Measurements from ENCODE around the gene VGLL4.
A peak's percentile ranks its signal among the peaks of the same experiment; 100 is the strongest.

Gene VGLL4

GRCh38 chr3:11668243-11669235, 24.8 kb upstream of the VGLL4 start:
- no peak for TF ChIP-seq EP300 (IDR thresholded peaks at IDR 0.05; ENCODE audit: borderline replicate concordance)
- no peak for TF ChIP-seq RAD21 (IDR thresholded peaks at IDR 0.05; ENCODE audit: low read depth)
- no peak for TF ChIP-seq CREB1 (IDR thresholded peaks at IDR 0.05; ENCODE audit: low read depth)
- TF ChIP-seq TAF1 (IDR thresholded peaks at IDR 0.05; ENCODE audit: low read depth) = no peak

GRCh38 chr3:11665331-11665730, 21.6 kb upstream of the VGLL4 start:
- TF ChIP-seq EP300 (IDR thresholded peaks at IDR 0.05; ENCODE audit: borderline replicate concordance) (no peak), REST (IDR thresholded peaks at IDR 0.05; ENCODE audit: low read depth) (no peak), MAX (IDR thresholded peaks at IDR 0.05) (no peak), TAF1 (IDR thresholded peaks at IDR 0.05; ENCODE audit: low read depth) (no peak), TCF12 (IDR thresholded peaks at IDR 0.05; ENCODE audit: low read depth) (no peak), CREB1 (IDR thresholded peaks at IDR 0.05; ENCODE audit: low read depth) (no peak), YY1 (IDR thresholded peaks at IDR 0.05; ENCODE audit: low read depth) (no peak), USF1 (IDR thresholded peaks at IDR 0.05) (no peak), CEBPB (IDR thresholded peaks at IDR 0.05) (no peak), ZBTB7A (IDR thresholded peaks at IDR 0.05; ENCODE audit: low read depth) (no peak), TEAD4 (IDR thresholded peaks at IDR 0.05) (no peak), RAD21 (IDR thresholded peaks at IDR 0.05; ENCODE audit: low read depth) (no peak), EGR1 (IDR thresholded peaks at IDR 0.05) (no peak), FOXM1 (IDR thresholded peaks at IDR 0.05; ENCODE audit: borderline replicate concordance, low read depth) (no peak), NFIC (IDR thresholded peaks at IDR 0.05) (no peak)

DNA sequence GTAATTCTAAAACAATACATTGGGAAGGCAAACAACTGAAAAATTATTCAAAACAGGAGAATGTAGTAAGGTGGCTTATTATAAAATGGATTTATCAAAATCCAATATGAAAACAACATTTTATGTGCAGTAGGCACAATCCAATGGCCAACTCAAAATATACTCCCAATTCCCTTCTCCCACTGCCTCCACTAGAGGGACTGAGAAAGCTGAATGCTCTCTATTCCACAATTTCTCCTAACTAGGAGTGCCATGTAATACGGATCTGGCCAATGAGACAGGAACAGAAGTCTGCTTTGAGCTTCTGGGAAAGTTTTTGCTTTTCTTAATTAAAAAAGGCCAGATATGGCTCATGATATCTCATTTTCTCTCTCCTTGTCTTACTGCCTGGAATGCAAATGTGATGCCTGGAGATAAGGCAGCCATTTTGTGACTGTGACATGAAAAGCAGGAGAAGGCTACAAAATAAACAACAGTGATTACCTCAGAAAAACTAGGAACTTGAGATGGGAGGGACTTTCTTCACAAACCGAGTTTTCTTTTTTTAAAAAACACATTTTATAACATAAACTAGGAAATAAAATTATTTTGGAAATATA, 18.8 kb upstream of the VGLL4 start:
- TF ChIP-seq TAF1 (IDR thresholded peaks at IDR 0.05; ENCODE audit: low read depth) (no peak), FOXM1 (IDR thresholded peaks at IDR 0.05; ENCODE audit: borderline replicate concordance, low read depth) (no peak), EGR1 (IDR thresholded peaks at IDR 0.05) (no peak), RAD21 (IDR thresholded peaks at IDR 0.05; ENCODE audit: low read depth) (peak; percentile 31; the same call in 1 of the 2 replicates), YY1 (IDR thresholded peaks at IDR 0.05; ENCODE audit: low read depth) (no peak), CEBPB (IDR thresholded peaks at IDR 0.05) (no peak)

GRCh38 chr3:11661827-11662226, 18.1 kb upstream of the VGLL4 start:
- peak; percentile 52; the same call in 1 of the 2 replicates for TF ChIP-seq USF1 (IDR thresholded peaks at IDR 0.05)
- TF ChIP-seq TEAD4 (IDR thresholded peaks at IDR 0.05) = no peak

DNA sequence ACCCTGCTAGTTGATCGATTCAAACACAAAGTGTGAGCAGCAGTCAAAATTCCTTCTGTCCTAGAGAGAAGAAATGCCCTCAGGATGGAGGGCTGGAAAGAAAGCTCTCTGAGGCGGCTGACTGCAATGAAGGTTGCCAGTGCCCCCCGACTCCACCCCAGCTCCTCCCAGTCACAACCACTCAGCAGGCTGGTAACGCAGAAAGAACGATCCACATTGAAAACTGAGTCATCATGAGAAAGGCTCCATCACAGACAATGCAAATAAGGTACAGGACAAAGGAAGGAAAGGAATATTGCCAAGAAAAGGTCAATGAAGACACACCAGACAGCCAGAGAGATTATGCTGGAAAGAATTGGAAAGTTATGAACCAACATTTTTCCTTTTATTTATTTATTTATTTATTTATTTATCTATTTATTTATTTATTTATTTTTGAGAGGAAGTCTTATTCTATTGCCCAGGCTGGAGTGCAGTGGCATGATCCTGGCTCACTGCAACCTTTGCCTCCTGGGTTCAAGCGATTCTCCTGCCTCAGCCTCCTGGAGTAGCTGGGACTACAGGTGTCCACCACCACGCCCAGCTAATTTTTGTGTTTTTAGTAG, 17.4 kb upstream of the VGLL4 start:
- TF ChIP-seq EGR1 (IDR thresholded peaks at IDR 0.05) = no peak
- no peak for TF ChIP-seq REST (IDR thresholded peaks at IDR 0.05; ENCODE audit: low read depth)
- TF ChIP-seq EP300 (IDR thresholded peaks at IDR 0.05; ENCODE audit: borderline replicate concordance) = no peak
- TF ChIP-seq TEAD4 (IDR thresholded peaks at IDR 0.05) = no peak
- TF ChIP-seq RAD21 (IDR thresholded peaks at IDR 0.05; ENCODE audit: low read depth) = no peak
- no peak for TF ChIP-seq NFIC (IDR thresholded peaks at IDR 0.05)

- TF ChIP-seq FOXM1 (IDR thresholded peaks at IDR 0.05; ENCODE audit: borderline replicate concordance, low read depth) (no peak), MAX (IDR thresholded peaks at IDR 0.05) (no peak), YY1 (IDR thresholded peaks at IDR 0.05; ENCODE audit: low read depth) (no peak), CREB1 (IDR thresholded peaks at IDR 0.05; ENCODE audit: low read depth) (no peak), EP300 (IDR thresholded peaks at IDR 0.05; ENCODE audit: borderline replicate concordance) (no peak), RAD21 (IDR thresholded peaks at IDR 0.05; ENCODE audit: low read depth) (no peak), TAF1 (IDR thresholded peaks at IDR 0.05; ENCODE audit: low read depth) (no peak), TCF12 (IDR thresholded peaks at IDR 0.05; ENCODE audit: low read depth) (no peak), TEAD4 (IDR thresholded peaks at IDR 0.05) (no peak), REST (IDR thresholded peaks at IDR 0.05; ENCODE audit: low read depth) (no peak), NFIC (IDR thresholded peaks at IDR 0.05) (no peak), CEBPB (IDR thresholded peaks at IDR 0.05) (no peak), ZBTB7A (IDR thresholded peaks at IDR 0.05; ENCODE audit: low read depth) (no peak), EGR1 (IDR thresholded peaks at IDR 0.05) (no peak)
Measured at GRCh38 chr3:11660242-11660641, 16.5 kb upstream of the VGLL4 start.

All from Ishikawa (cell line).